ENCODE data around the gene GALNT14.
A peak's percentile ranks its signal among the peaks of the same experiment; 100 is the strongest.

GALNT14 gene

GRCh38 chr2:31078579-31079105 is 59.6 kb downstream of the GALNT14 start:
- no peak for DNase-seq (ENCODE audit: low read depth)
- no peak for TF ChIP-seq CTCF (conservative IDR thresholded peaks at IDR 0.05; ENCODE audit: low read length)
- no peak overlapping the region for H3K4me3 ChIP-seq (ENCODE audit: low read length)

- DNase-seq (ENCODE audit: low read depth) = no peak
- no peak overlapping the region for H3K4me3 ChIP-seq (ENCODE audit: low read length)
- no peak for TF ChIP-seq CTCF (conservative IDR thresholded peaks at IDR 0.05; ENCODE audit: low read length)
These were observed 60.2 kb downstream of the GALNT14 start for GRCh38 chr2:31078011-31078410.

GRCh38 chr2:31075941-31076590 is 62.2 kb downstream of the GALNT14 start:
- DNase-seq (ENCODE audit: low read depth) = peak; percentile 8
- no peak for TF ChIP-seq CTCF (conservative IDR thresholded peaks at IDR 0.05; ENCODE audit: low read length)
- no peak overlapping the region for H3K4me3 ChIP-seq (ENCODE audit: low read length)

GRCh38 chr2:31075431-31075830 is 62.8 kb downstream of the GALNT14 start:
- DNase-seq (ENCODE audit: low read depth) = no peak
- no peak overlapping the region for H3K4me3 ChIP-seq (ENCODE audit: low read length)
- no peak for TF ChIP-seq CTCF (conservative IDR thresholded peaks at IDR 0.05; ENCODE audit: low read length)

GRCh38 chr2:31071741-31072140 is 66.5 kb downstream of the GALNT14 start:
- no peak overlapping the region for H3K4me3 ChIP-seq (ENCODE audit: low read length)
- no peak for DNase-seq (ENCODE audit: low read depth)
- no peak for TF ChIP-seq CTCF (conservative IDR thresholded peaks at IDR 0.05; ENCODE audit: low read length)

- no peak overlapping the region for H3K4me3 ChIP-seq (ENCODE audit: low read length)
- DNase-seq (ENCODE audit: low read depth) = no peak
- no peak for TF ChIP-seq CTCF (conservative IDR thresholded peaks at IDR 0.05; ENCODE audit: low read length)
These were observed 67.7 kb downstream of the GALNT14 start for GRCh38 chr2:31070339-31071125.
